ENCODE results near the gene FIGNL2.

The FIGNL2 gene

GRCh38 chr12:51852404-51853137, 4.1 kb upstream of the FIGNL2 start:
- no peak for ATAC-seq

GRCh38 chr12:51851413-51852124, 3.1 kb upstream of the FIGNL2 start:
- no peak for ATAC-seq

GRCh38 chr12:51850965-51851299, 2.4 kb upstream of the FIGNL2 start:
- ATAC-seq, result no peak

DNA sequence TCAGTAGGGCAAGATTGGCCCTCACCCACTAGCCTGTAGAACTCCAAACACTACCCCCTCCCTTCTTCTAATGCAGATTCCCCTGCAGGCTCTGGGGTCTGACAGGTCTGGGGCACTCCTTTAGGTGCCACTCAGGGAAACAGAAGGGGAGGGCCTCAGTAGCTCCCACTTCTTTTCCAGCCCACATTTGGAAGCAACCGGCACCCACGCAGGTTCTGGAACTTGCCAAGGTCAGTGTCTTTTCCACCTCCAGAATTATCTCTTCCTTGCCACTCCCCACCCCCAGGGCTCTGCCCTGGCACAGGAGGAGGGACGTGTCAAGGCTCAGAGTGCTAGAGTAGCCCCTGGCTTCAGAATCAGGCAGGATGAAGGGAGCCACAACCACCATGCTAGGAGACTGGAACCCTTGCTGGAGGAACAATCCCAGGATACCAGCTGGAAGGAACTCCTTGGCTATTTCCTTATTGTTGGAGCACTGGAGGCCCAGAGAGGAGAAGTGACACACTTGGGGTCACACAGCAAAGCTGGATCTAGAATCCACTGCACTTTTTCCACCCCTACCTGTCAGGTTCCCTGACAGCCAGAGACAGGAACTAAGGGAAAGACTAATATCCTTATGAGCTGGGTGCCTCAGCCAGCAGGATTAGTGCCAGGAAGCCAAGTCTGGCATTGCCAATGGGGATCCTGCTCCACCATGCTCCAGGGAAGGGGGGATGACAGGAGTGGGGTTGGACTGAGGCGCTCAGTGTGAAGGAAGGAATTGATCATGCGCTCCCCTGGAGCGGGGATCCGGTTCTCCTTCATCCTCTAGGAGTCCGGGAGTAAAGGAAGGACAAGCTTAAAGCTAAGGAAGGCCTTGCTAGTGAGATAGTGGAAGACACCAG, 1.8 kb upstream of the FIGNL2 start:
- no peak for ATAC-seq

DNA sequence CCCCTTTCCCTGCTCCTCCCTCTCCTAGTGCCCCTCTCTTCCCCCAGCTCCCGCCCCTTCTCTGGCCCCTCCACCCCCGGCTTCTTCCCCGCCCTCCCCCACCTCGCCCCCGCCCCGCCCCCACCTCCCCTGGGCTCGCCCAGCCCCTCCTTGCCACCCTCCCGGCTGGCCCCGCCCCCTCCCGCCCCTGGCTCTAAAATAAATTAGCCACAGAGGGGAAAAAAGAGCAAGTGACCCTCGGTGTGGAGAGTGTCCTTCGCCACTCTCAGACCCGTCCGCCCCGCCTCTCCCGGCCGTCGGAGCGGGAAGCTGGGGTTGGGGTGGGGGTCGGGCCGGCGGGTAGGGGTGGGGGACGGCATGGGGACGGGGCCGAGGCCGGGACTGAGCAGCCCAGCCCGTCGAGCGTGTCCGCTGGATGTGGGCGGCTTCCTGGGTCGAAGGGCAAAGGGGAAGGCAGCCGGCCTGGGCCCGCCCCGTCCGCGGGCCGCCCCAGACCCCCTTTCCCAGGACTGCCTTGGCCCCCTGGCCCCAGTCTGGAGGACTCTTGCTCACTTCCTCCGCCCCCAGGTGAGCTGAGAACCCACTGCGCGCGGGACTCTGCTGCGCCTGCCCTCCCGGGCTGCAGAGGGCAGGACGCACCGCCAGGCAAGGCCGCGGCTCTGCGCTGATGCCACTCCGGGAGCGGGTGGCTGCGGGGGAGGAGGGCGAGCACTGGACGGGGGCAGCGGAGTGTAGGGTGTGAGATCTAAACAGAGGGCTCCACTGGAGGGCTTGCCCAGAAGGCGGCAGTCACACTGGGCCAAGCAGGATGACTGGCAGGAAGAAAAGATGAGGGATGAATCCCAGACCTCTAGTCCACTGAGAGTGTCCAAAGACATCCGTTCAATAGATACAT, 570 bp upstream of the FIGNL2 start:
- ATAC-seq, result no peak

DNA sequence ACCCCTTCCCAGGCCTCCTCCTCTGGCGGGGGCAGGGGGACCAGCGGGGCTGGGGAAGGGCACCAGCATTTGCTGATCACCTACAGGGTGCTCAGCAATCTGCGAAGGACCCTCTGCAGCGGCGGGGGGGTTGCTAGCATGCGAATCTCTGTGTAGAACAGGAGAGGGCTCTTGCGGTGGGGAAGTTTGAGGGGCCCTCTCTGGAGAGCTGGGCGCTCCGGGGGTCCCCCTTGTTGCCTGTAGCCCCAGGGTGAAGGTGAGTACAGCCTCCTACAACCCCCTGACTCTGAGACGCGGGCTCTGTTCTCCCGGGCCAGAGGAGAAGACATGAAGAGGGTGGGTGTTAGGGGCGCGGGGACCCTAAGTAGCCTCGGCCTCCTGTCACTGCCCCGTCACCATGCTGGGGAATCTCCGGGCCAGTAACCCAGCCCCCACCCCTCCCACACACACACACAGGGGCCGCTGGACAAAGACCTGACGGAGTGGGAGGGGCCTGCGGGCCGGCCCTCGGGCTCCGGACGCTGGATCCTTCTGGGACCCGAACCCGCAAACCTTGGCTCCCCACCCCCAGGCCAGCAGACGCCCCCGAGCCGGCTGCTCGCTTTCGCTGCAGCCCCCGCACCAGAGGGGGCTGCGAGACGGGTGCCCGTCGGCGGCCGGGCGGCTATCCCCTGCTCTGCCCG, 734 bp downstream of the FIGNL2 start:
- ATAC-seq, result peak; percentile 7 to 16

- ATAC-seq, result peak; percentile 39 to 41
These were observed 1.4 kb downstream of the FIGNL2 start for GRCh38 chr12:51846911-51847642.

- no peak for ATAC-seq
These were observed 2.2 kb downstream of the FIGNL2 start for GRCh38 chr12:51846271-51846691.

DNA sequence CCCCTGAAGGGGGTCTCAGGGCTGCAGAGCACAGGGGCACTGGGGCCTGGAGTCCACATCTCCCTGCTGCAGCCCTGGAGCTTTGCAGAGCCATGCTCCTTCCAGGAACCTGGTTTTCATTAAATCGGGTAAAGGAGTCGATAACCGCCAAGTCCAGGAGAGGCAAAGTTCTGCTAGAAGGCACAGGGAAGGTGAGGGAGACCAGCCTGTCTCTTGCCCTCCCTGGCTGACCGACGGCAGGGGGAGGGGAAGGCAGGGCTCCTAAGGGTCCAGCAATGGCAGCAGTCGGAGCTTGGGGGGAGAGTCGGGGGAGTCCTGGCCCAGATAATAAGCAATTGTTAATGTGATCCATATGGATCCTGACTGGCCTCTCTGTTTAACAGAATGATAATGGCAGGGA, 3.0 kb downstream of the FIGNL2 start:
- ATAC-seq, result no peak

DNA sequence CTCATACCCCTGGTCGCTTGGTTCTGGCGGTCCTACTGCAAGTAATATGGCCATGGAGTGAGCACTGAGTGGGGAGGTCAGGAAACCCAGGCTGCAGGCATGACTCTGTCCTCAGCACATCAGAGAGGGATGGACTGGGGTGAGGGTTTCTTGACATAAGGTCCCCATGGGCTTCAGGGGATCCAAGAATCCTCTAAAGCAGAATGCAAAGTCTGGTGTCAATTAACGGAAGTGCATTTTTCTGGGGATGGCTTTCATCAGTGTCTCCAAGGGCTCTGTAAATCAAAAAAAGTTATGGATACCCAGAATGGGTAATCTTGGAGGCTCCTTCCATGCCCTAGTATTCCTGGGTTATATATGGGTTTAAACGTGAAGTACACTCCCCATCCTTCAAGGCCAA, 3.7 kb downstream of the FIGNL2 start:
- no peak for ATAC-seq

DNA sequence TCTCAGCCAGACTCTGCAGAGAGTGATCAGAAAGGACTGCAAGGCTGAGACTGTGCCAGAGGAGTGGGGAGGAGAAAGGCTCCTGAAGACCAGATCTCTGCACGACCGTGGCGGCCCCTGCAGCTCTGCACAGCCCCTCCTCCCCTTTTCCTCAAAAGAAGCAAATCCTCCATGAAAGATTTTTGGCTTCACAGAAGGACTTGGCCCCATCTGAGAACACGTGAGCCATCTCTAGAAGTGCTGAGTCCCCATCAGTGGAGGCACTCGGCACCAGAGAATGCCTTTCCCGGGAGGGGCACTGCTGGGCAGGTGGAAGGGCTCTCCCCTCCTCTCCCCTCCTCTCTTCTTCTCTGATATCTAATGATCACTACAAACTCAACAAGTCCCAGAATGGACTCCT, 6.8 kb downstream of the FIGNL2 start:
- no peak for ATAC-seq

DNA sequence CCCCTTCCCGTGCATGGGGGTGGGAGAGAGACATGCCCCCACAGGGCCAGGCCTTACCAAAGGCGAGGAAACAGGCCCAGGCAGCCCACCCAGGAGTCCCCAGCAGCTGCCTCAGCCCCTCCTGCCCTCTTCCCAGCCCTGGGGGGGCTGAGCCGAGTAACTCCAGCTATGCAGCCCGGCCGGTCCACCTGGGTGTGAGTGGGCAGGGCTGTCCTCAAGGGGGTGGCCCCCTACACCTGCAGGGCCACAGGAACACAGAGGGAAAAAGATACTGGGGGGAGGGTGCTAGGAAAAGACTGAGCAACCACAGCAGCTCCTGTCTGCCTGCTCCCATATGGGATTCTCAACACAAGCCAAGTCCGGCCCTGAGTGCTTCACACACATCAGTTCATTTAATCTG, 7.6 kb downstream of the FIGNL2 start:
- no peak for ATAC-seq

DNA sequence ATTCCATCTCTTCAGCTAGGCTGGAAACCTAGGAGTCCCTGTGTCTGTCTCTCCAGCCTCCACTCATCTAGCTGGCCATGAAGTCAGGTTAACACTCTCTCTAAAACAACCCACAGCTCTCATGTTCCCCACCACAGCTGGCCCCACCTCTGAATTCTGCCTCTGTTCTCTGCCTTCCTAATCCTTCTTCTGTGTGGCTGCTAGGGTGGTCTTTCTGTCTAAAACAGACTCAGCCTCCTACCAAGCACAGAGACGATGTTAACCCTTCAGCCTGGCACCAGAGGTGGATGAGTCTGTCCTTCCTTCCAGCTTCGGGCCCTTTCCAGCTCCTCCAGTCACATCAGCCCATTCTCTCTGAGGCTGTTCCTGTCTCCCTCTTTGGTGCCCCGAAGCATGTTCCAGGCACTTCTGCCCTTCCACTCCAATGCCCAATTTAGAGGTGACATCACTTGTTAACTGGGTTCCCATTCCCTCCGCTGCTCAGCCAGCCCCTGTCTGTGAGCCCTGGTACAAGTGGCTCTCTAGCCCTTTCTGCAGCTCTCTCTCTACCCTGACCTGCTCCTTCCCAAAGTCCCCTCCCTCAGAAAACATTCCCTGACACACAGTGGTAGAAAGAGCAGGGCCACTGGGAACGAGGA, 9.1 kb downstream of the FIGNL2 start:
- no peak for ATAC-seq

DNA sequence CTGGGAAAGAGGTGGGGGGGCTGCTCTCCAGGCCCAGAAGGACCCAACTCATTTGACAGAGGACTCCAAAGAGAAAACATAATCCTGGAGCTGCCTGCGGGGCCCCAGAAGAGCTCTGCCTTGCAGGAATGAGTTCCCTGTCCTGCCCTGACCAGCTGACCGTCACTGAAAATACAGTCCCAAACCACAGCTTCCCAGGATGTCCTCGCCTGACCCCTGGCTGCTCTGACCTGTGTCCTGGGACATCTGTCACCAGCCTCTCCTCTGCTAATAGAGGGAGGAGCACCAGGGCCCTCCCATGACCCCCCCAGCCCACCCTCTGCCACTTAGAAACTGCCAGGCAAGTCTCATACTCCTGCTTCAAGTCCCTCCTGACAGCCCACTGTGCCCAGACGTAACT, 9.8 kb downstream of the FIGNL2 start:
- ATAC-seq, result no peak

DNA sequence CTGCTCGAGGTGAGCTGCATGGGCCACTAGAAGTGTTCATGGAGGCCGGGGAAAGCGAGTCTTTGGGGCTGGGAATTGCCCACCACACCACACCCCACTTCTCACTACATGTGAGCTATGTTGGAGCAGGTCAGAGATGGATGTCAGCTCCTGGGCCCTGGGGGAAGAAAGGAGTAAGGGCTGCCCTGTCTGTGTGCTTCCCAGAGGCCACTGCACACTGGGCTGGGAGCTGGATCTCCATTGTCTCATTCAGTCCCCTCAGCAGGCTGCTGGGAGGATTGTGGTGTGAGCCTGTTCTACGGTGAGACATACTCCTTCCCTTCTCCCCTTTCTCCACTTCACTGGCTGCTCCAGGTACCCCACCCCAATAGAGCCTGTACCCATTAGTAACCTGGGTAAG, 10.5 kb downstream of the FIGNL2 start:
- no peak for ATAC-seq

DNA sequence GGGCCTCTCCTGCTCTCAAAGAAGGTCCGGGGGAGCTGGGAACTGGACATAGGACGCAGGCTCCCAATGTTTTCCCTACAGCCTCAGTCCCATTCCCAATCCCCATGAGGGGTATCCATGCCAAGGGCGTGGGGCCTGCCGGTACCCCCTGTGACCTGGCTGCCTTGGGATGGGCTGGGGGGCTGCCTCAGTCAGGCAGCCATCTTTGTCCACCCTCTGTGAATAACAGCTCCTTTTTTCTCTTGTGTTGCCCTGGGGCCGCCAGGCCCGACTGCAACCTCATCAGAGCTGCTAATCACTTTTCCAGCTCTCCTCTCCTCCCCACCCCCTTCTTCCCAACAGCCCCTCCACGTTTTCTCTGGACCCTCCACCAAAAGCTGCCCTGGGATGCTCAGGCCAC, 11.2 kb downstream of the FIGNL2 start:
- ATAC-seq, result no peak

- ATAC-seq, result no peak
These were observed 11.7 kb downstream of the FIGNL2 start for GRCh38 chr12:51836827-51837173.

GRCh38 chr12:51836041-51836826, 12.3 kb downstream of the FIGNL2 start:
- ATAC-seq, result no peak

DNA sequence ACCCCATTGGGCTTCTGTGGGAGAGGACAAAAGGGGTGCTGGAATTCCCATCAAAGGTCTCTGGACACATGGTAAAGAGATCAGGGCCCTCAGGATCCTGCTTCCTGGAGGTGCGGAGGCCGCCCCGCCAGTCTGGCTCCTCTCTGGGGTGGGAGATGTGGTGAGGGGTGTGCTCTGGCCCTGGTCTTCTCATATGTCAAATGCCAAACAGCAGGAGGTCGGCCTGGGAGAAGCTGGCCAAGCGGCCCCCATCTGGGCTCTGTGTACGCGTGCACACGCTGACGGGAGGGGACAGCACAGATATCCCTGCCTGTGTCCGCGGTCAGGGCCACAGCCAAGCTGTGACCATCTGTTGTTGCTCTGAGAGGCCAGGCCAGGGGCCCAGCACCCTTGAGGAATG, 14.1 kb downstream of the FIGNL2 start:
- ATAC-seq, result no peak

Data from activated CD4-positive, CD25-positive, alpha-beta regulatory T cell treated with anti-CD3 and anti-CD28 coated beads, Interleukin-2, amount 50 U/mL, for 24 hours (primary cell).